Right lobe of liver (tissue), 4 donors: ENCODE data around the gene CREB3L2.

Experiments
- CTCF ChIP-seq, 4 donors: fragments of 200-600 bp in 3 of 4; fragments of 450-650 bp in 1 of 4; IDR thresholded peaks; one replicate each; pipeline versions ENCODE4 v1.5.1 to v1.8.0; 2016 to 2022; ENCODE audit warnings: antibody characterized with exemption in 4 of 4, mild to moderate bottlenecking in 2 of 4
- POLR2A ChIP-seq: fragments of 450-650 bp; IDR thresholded peaks from one replicate; pipeline ENCODE4 v1.6.1; 2017; ENCODE audit warnings: antibody characterized with exemption, mild to moderate bottlenecking
- donor health status: DM: no; HTN: no; CAD: no.
- donor health status: DM: no; HTN: no; CAD: no.
- donor health status: DM: no; HTN: yes; CAD: no.

- TF ChIP-seq CTCF (IDR thresholded peaks at IDR 0.05) (no peak), POLR2A (no peak)
Measured at GRCh38 chr7:137953665-137954470, 48.0 kb downstream of the CREB3L2 start.
